ACHN (cell line): ENCODE results near the gene PPP1R15A.
"Not testable (repeated sequence)": the region's sequence is repeated elsewhere in the genome, so short reads cannot be mapped to it uniquely, and the experiment has no call there.

Experiments
- DNase-seq: peaks from one replicate; pipeline ENCODE4 v3.0.0-alpha.2; 2015
- in situ Hi-C: cut with HindIII; loops from 2 replicates; pipeline ENCODE4 v1.10.0; 2017; ENCODE audit warnings: low sequenced_read_pairs, low pct_ligation_motif_present, low pct_unique_long_range_greater_than_20kb

PPP1R15A gene

GRCh38 chr19:48872182-48872883 is at the start of gene PPP1R15A:
PPP1R15A (plus strand) TSS chr19:48872421; CDS start chr19:48873234, 813 bp downstream.
- DNase-seq: peak; percentile 95
- in situ Hi-C loops: no loop called here

- in situ Hi-C loops: no loop called here
Measured at GRCh38 chr19:48822514-48822913, 49.7 kb upstream of the PPP1R15A start.

GRCh38 chr19:48826606-48827020 is 45.6 kb upstream of the PPP1R15A start:
- in situ Hi-C loops: no loop called here
- no peak for DNase-seq

More at GRCh38 chr19:48822514-48822913, 49.7 kb upstream of the PPP1R15A start:
- no peak for DNase-seq

GRCh38 chr19:48830088-48830487 is 42.1 kb upstream of the PPP1R15A start:
- DNase-seq: no peak
- in situ Hi-C loops: no loop called here

GRCh38 chr19:48830965-48831364 is 41.3 kb upstream of the PPP1R15A start:
- DNase-seq: no peak
- in situ Hi-C loops: no loop called here

GRCh38 chr19:48833049-48833448 is 39.2 kb upstream of the PPP1R15A start:
- DNase-seq: no peak
- in situ Hi-C loops: no loop called here

- DNase-seq: no peak
- in situ Hi-C loops: no loop called here
Measured at GRCh38 chr19:48833977-48834376, 38.2 kb upstream of the PPP1R15A start.

- in situ Hi-C loops: no loop called here
Measured at GRCh38 chr19:48835734-48836088, 36.5 kb upstream of the PPP1R15A start.

GRCh38 chr19:48836089-48837017 is 35.9 kb upstream of the PPP1R15A start, which contains the start of gene HSD17B14:
HSD17B14 (minus strand) TSS chr19:48836491; CDS start chr19:48836411, 80 bp downstream.
- in situ Hi-C loops: no loop called here

More at GRCh38 chr19:48835734-48836088, 36.5 kb upstream of the PPP1R15A start:
- DNase-seq: peak; percentile 81

GRCh38 chr19:48837051-48837524 is 35.1 kb upstream of the PPP1R15A start:
- in situ Hi-C loops: no loop called here
- DNase-seq: peak; percentile 85

More at GRCh38 chr19:48836089-48837017, 35.9 kb upstream of the PPP1R15A start, which contains the start of gene HSD17B14:
- DNase-seq: peak; percentile 44

- DNase-seq: no peak
- in situ Hi-C loops: no loop called here
Measured at GRCh38 chr19:48837687-48838086, 34.5 kb upstream of the PPP1R15A start.

- in situ Hi-C loops: no loop called here
- no peak for DNase-seq
Measured at GRCh38 chr19:48841047-48841446, 31.2 kb upstream of the PPP1R15A start.

- in situ Hi-C loops: no loop called here
- no peak for DNase-seq
Measured at GRCh38 chr19:48841571-48841970, 30.6 kb upstream of the PPP1R15A start.

- in situ Hi-C loops: no loop called here
- peak; percentile 53 for DNase-seq
Measured at GRCh38 chr19:48842789-48843162, 29.4 kb upstream of the PPP1R15A start.

GRCh38 chr19:48844472-48844871 is 27.7 kb upstream of the PPP1R15A start:
- in situ Hi-C loops: no loop called here
- DNase-seq: peak; percentile 52

- no peak for DNase-seq
- in situ Hi-C loops: no loop called here
Measured at GRCh38 chr19:48845384-48845783, 26.8 kb upstream of the PPP1R15A start.

GRCh38 chr19:48846659-48847058 is 25.6 kb upstream of the PPP1R15A start:
- DNase-seq, in situ Hi-C loops: not testable (repeated sequence)

- in situ Hi-C loops: no loop called here
- no peak for DNase-seq
Measured at GRCh38 chr19:48852292-48852691, 19.9 kb upstream of the PPP1R15A start.

GRCh38 chr19:48853483-48853882 is 18.7 kb upstream of the PPP1R15A start:
- in situ Hi-C loops: no loop called here
- DNase-seq: no peak
